ENCODE measurements around the gene USP32.

GRCh38 chr17:60415146-60415545, 23.2 kb upstream of the USP32 start:
- TF ChIP-seq CTCF (IDR thresholded peaks at IDR 0.05) = no peak
- TF ChIP-seq POLR2A (IDR thresholded peaks at IDR 0.05) = no peak
